Dendritic cell treated with granulocyte-macrophage colony-stimulating factor and Interleukin-4, amounts not matched to agents 40 ng/mL and 50 ng/mL, for 4 days (primary cell): Measurements from ENCODE around the gene ZFP92.

Source experiments
- H3K27ac Mint-ChIP-seq: one replicate; pipeline ENCODE4 v1.8.0; 2022; ENCODE audit warnings: mild to moderate bottlenecking, mixed read lengths
- H3K27me3 Mint-ChIP-seq: one replicate; pipeline ENCODE4 v1.8.0; 2022; ENCODE audit warnings: mild to moderate bottlenecking, mixed read lengths
- H3K36me3 Mint-ChIP-seq: one replicate; pipeline ENCODE4 v1.8.0; 2022; ENCODE audit warnings: low read depth, mixed read lengths
- H3K4me1 Mint-ChIP-seq: one replicate; pipeline ENCODE4 v1.8.0; 2022; ENCODE audit warnings: low read depth, mixed read lengths
- H3K4me3 Mint-ChIP-seq: one replicate; pipeline ENCODE4 v1.8.0; 2022; ENCODE audit warnings: mild to moderate bottlenecking, moderate library complexity, mixed read lengths
- H3K9me3 Mint-ChIP-seq: one replicate; pipeline ENCODE4 v1.8.0; 2022; ENCODE audit warnings: mixed read lengths
- intact Hi-C: fragments of 100-400 bp; cut with micrococcal nuclease; formaldehyde crosslinking; loops from one replicate; pipeline ENCODE4 v1.15.0; 2022

The ZFP92 gene

DNA sequence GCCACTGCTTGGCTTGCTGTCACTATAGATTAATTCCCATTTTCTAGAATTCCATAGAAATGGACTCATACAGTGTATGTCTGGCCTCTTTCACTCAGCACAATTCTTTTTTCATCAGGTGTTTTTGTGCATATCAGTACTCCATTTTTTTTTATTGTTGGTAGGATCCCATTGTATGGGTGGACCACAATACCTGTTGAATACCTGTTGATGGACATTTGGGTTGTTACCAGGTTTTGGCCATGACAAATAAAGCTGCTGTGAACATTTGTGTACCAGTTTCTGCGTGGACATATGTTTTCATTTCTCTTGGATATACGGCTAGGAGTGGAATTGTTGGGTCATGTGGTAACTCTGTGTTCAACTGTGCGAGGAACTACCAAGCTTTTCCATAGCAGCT lies 14.9 kb downstream of the ZFP92 start:
- intact Hi-C loops, result no loop called here
- Mint-ChIP-seq H3K27ac (no peak overlapping the region), H3K4me1 (no peaks in the 10 kb centered on the region), H3K9me3 (no peaks in the 10 kb centered on the region), H3K36me3 (peaks cover 8% of the 10 kb centered on the region), H3K27me3 (no peaks in the 10 kb centered on the region), H3K4me3 (no peak overlapping the region)

DNA sequence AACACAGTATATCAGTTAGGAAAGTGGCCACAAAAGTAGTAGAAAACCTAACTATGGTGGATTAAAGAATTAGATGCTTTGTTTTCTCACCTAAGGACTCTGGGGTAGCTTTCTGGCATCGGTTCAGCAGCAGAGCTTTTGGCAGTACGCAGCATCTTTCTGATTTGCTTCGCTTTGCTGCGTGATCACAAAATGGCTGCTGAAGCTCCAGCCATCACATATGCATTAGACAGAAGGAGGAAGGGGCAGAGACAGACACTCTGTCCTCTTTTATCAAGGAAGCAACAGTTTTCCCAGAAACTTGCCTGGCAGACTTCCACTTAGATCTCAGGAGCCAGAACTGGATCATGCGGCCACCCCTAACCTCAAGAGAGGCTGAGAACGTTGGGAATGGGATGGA lies 19.5 kb downstream of the ZFP92 start:
- H3K36me3 Mint-ChIP-seq, result no peaks in the 10 kb centered on the region

DNA sequence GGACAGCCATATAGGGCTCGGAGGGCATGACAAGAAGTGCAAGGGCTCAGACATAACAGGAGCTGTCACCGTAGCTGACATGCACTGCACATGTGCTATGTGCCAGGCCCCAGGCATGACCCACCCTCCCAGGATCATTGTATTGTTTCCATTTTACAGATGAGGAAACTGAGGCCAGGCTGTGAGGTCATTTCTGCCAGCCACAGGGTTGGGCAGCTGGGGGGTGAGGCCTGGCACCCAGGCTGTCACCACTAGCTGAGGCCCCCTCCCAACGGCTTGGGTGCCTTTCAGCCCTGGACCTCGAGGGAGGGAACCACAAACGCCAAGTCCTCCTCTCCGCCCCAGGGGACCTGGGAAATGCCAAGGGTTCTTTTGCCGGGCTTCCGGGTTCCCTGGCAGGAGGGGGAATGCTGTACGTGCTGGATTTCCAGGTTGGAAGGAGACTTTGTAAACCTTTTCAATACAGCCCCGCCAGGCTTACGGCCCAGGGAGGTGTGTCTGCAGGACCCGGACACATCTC lies 21.9 kb downstream of the ZFP92 start:
- no peak overlapping the region for H3K27ac Mint-ChIP-seq
- H3K27me3 Mint-ChIP-seq, result no peaks in the 10 kb centered on the region
- no peak overlapping the region for H3K4me3 Mint-ChIP-seq
- H3K9me3 Mint-ChIP-seq, result no peaks in the 10 kb centered on the region
- intact Hi-C loops, result no loop called here
- H3K36me3 Mint-ChIP-seq, result no peaks in the 10 kb centered on the region
- H3K4me1 Mint-ChIP-seq, result no peaks in the 10 kb centered on the region

More for the DNA sequence above, 19.5 kb downstream of the ZFP92 start:
- H3K4me3 Mint-ChIP-seq, result no peak overlapping the region
- no peaks in the 10 kb centered on the region for H3K9me3 Mint-ChIP-seq
- H3K27me3 Mint-ChIP-seq, result no peaks in the 10 kb centered on the region
- no peak overlapping the region for H3K27ac Mint-ChIP-seq
- H3K4me1 Mint-ChIP-seq, result no peaks in the 10 kb centered on the region
- intact Hi-C loops, result no loop called here

GRCh38 chrX:153433781-153434285 lies 22.6 kb downstream of the ZFP92 start:
- intact Hi-C loops, result no loop called here
- Mint-ChIP-seq H3K36me3 (no peaks in the 10 kb centered on the region), H3K4me3 (no peak overlapping the region), H3K27ac (no peak overlapping the region), H3K4me1 (peaks cover 3% of the 10 kb centered on the region), H3K9me3 (no peaks in the 10 kb centered on the region), H3K27me3 (peaks cover 3% of the 10 kb centered on the region)

DNA sequence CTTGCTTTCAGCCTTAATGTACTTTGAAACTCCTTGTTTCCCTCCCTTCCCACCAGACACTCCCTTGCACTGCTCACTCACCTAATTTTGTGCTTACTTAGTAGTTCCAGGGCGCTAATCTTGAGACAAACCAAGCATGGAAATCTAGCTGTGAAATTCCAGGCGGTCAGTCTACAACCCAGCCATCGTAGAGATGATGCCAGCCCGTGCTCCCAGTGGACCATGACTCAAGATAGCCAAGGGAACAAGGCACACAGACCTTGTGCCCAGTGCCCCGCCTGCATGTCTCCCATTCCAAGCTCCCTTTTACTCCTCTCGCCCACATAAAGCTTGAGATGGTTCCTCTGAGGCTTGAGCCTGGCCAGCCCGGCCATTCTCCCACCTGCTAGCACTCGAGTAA lies 23.5 kb downstream of the ZFP92 start:
- H3K4me3 Mint-ChIP-seq, result no peak overlapping the region
- peaks cover 5% of the 10 kb centered on the region for H3K4me1 Mint-ChIP-seq
- H3K36me3 Mint-ChIP-seq, result no peaks in the 10 kb centered on the region
- intact Hi-C loops, result no loop called here
- H3K9me3 Mint-ChIP-seq, result no peaks in the 10 kb centered on the region
- H3K27ac Mint-ChIP-seq, result no peak overlapping the region
- H3K27me3 Mint-ChIP-seq, result peaks cover 3% of the 10 kb centered on the region

DNA sequence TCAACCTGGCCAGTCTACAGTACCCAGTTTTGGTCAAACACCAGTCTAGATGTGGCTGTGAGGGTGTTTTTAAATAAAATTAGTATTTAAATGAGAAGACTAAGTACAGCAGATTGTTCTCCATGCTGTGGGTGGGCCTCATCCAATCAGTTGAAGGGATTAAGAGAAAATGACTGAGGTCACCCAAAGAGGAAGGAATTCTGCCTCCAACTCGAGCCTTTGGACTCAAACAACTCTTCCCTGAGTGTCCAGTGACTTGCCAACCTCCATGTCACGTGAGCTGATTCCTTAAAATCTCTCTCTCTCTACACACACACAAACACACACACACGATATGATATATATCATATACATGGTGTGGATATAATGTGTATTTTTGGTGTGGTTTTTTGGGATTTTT lies 24.6 kb downstream of the ZFP92 start:
- H3K36me3 Mint-ChIP-seq, result no peaks in the 10 kb centered on the region
- H3K4me3 Mint-ChIP-seq, result no peak overlapping the region
- no peaks in the 10 kb centered on the region for H3K9me3 Mint-ChIP-seq
- intact Hi-C loops, result no loop called here
- no peak overlapping the region for H3K27ac Mint-ChIP-seq
- peaks cover 3% of the 10 kb centered on the region for H3K27me3 Mint-ChIP-seq
- peaks cover 5% of the 10 kb centered on the region for H3K4me1 Mint-ChIP-seq

GRCh38 chrX:153438532-153438931 lies 27.3 kb downstream of the ZFP92 start:
- Mint-ChIP-seq H3K27me3 (peaks cover 3% of the 10 kb centered on the region), H3K36me3 (no peaks in the 10 kb centered on the region), H3K4me3 (no peak overlapping the region), H3K4me1 (peaks cover 5% of the 10 kb centered on the region), H3K9me3 (no peaks in the 10 kb centered on the region), H3K27ac (no peak overlapping the region)
- intact Hi-C loops, result no loop called here

- H3K4me3 Mint-ChIP-seq, result no peak overlapping the region
- no peaks in the 10 kb centered on the region for H3K36me3 Mint-ChIP-seq
- intact Hi-C loops, result no loop called here
- H3K4me1 Mint-ChIP-seq, result peaks cover 5% of the 10 kb centered on the region
- H3K27me3 Mint-ChIP-seq, result peaks cover 3% of the 10 kb centered on the region
- no peak overlapping the region for H3K27ac Mint-ChIP-seq
- no peaks in the 10 kb centered on the region for H3K9me3 Mint-ChIP-seq
Measured at GRCh38 chrX:153439977-153440376, 28.7 kb downstream of the ZFP92 start.

DNA sequence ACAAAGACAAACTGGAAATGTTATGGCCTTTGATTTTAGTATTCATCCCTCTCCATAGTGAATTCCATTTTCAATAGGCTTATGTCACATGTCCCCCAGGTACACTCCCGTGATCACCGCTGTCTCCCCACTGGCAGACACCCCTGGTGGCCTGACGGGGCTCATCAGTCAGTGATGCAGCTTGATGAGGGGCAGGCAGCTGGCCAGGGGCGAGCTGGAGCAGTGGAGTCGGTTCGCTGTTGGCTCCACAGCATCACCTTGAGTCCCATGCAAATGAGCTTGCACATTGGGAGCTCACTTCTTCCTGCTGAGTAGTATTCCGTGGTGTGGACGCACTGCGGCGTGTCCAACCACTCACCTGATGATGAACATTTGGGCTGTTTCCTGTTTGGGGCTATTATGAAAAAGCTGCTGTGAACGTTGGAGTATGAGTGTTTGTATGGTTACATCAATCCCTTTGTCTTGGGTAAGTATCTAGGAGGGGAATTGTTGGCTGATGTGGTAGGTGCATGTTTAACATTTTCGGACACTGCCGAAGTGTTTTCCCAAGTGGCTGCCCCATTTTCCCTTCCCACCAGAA lies 29.4 kb downstream of the ZFP92 start:
- no peak overlapping the region for H3K27ac Mint-ChIP-seq
- no peaks in the 10 kb centered on the region for H3K36me3 Mint-ChIP-seq
- peaks cover 5% of the 10 kb centered on the region for H3K4me1 Mint-ChIP-seq
- no peak overlapping the region for H3K4me3 Mint-ChIP-seq
- peaks cover 3% of the 10 kb centered on the region for H3K27me3 Mint-ChIP-seq
- intact Hi-C loops, result no loop called here
- H3K9me3 Mint-ChIP-seq, result no peaks in the 10 kb centered on the region

DNA sequence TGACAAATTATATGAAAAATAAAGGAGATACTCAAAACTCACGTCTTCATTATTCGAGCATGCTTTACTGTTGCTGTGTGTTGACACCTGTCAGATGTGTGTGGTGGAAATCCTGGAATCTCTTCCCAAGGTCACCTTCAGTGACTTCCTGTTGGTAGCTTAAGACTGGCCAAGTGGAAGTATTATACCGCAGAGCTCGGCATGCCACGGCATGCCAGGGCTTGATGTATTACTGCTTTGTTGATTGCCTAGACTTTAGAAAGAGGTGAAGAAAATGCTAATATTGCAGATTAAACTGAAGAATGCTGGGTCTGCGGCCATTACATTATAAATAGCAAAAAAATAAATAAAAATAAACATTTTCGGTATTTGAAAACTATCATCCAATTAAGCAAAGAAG lies 30.0 kb downstream of the ZFP92 start:
- Mint-ChIP-seq H3K27me3 (peaks cover 3% of the 10 kb centered on the region), H3K36me3 (no peaks in the 10 kb centered on the region), H3K27ac (no peak overlapping the region), H3K4me1 (peaks cover 5% of the 10 kb centered on the region), H3K4me3 (no peak overlapping the region), H3K9me3 (no peaks in the 10 kb centered on the region)
- intact Hi-C loops, result no loop called here

- no peak overlapping the region for H3K27ac Mint-ChIP-seq
- peaks cover 3% of the 10 kb centered on the region for H3K27me3 Mint-ChIP-seq
- intact Hi-C loops, result no loop called here
- H3K4me3 Mint-ChIP-seq, result no peak overlapping the region
- no peaks in the 10 kb centered on the region for H3K9me3 Mint-ChIP-seq
- H3K4me1 Mint-ChIP-seq, result peaks cover 5% of the 10 kb centered on the region
- peaks cover 3% of the 10 kb centered on the region for H3K36me3 Mint-ChIP-seq
Measured at GRCh38 chrX:153441981-153442380, 30.7 kb downstream of the ZFP92 start.

- intact Hi-C loops, result no loop called here
Measured at GRCh38 chrX:153442463-153442862, 31.2 kb downstream of the ZFP92 start.

DNA sequence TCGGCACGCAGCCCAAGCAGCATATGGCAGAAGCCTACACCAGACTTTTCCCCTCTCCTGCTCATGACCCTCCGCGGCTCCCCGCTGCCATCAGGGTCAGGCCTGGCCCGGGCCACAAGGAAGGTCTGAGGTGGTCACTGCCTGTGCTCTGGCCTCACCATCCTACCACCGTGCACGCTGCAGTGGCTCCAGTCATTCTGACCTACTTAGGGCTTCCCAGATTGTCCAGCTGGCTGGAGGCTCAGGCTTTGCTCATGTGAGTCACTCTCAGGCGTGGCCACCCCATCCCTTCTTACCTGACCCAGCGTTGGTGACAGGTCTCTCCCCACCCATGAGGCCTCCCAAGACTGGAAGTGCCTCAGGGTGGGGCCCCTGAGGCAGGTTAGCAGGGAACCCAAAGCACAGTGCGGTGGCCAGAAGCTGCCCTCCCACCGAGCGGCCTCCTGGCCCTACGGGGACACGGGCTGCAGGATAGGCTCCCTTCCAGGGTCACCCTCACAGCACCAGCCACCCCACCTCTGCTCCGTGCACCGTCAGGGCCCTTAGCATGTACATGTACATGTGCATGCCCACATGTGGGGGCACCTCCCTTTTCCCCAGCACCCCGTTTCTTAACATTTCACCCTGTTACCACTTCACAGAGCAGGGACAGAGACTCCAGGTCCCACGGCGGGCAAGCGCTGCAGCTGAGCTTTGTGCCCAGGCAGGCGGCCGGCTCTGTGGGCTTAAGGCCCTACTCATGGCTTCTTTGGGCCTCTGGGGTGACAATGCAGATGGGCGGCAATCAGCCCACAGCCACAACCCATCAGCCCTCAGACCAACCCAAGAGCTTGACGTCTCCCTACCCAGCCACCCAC lies 32.4 kb downstream of the ZFP92 start:
- Mint-ChIP-seq H3K36me3 (peaks cover 10% of the 10 kb centered on the region), H3K27me3 (peaks cover 1% of the 10 kb centered on the region), H3K4me3 (no peak overlapping the region), H3K27ac (no peak overlapping the region), H3K9me3 (no peaks in the 10 kb centered on the region), H3K4me1 (peaks cover 3% of the 10 kb centered on the region)
- intact Hi-C loops, result no loop called here

More at GRCh38 chrX:153442463-153442862, 31.2 kb downstream of the ZFP92 start:
- peaks cover 3% of the 10 kb centered on the region for H3K27me3 Mint-ChIP-seq
- peaks cover 5% of the 10 kb centered on the region for H3K4me1 Mint-ChIP-seq
- no peaks in the 10 kb centered on the region for H3K9me3 Mint-ChIP-seq
- H3K4me3 Mint-ChIP-seq, result no peak overlapping the region
- no peak overlapping the region for H3K27ac Mint-ChIP-seq
- H3K36me3 Mint-ChIP-seq, result peaks cover 8% of the 10 kb centered on the region

DNA sequence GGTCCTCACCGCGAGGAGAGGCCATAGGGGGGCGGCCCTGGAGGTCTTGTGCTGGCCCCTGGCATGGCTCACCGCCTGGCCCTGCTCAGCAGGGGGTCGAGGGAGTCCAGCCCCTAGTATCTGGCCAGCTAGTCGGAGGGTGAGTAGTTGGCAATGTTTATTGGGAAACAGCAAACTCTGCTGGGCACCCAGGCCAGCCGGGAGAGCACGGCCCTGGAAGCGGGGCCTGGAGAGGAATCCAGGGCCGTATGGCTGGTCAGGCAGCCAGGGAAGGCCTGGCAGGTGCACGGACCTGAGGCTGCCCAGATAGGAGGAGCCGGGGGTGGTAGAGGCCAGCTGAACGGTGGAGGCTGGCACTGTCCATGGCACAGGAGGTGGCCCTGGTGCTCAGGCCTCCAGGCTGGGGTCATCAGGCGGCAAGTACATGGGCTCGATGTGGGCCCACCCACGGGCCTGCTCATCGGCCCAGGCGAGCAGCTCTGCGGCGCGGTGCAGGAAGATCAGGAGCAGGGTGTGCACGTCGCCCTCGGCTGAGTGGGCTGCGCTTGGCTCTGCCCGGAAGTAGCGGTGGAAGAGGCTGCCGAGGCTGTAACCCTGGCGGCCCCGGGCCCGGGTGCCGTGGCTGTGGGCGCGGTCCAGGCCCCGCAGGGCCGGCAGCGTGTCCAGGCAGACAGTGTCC lies 33.2 kb downstream of the ZFP92 start:
- Mint-ChIP-seq H3K4me1 (no peaks in the 10 kb centered on the region), H3K4me3 (no peak overlapping the region)

More for the DNA sequence above, 33.2 kb downstream of the ZFP92 start:
- Mint-ChIP-seq H3K27me3 (no peaks in the 10 kb centered on the region), H3K36me3 (peaks cover 17% of the 10 kb centered on the region), H3K9me3 (no peaks in the 10 kb centered on the region), H3K27ac (no peak overlapping the region)
- intact Hi-C loops, result no loop called here
